Measurements from ENCODE around the gene POTEM. TPM values are rescaled to one million over a fixed set of nuclear protein-coding genes. Genes with fewer than 3 reads are reported as not detected.
"Not testable (repeated sequence)": the region's sequence is repeated elsewhere in the genome, so short reads cannot be mapped to it uniquely, and the experiment has no call there.

POTEM gene
- total RNA-seq (2014; rRNA removed; shearing (Covaris generic)) = not detected in 2 replicates
- polyA plus RNA-seq (2016; fragmentation: Nextera tagmentation; extraction: Ambion mirVana) = not detected in 2 replicates

DNA sequence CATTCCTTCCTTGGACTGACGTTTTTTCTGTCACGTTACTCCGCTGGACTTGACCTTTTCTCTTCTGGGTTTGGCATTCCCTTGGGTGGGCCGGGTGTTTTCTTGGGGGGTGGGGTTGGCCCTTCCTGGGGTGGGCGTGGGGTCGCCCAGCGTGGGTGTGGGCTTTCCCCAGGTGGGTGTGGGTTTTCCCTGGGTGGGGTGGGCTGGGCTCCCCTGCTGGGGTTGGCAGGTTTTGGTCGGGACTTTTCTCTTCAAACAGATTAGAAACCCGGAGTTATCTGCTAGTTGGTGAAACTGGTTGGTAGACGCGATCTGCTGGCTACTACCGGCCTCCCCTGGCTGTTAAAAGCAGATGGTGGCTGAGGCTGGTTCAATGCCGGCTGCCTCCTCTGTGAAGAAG, at the start of gene POTEM:
TSS of gene POTEM (plus strand) at position 301 of the 400 bp plus-strand sequence. CDS start at position 353, 52 bp downstream.
- no CpG with 5 or more reads among the region's 13 CpGs for WGBS, 2 experiments (ENCODE audit: low coverage in 1 of 2, low lambda C conversion rate in 2 of 2, missing lambda C conversion rate in 2 of 2)

DNA sequence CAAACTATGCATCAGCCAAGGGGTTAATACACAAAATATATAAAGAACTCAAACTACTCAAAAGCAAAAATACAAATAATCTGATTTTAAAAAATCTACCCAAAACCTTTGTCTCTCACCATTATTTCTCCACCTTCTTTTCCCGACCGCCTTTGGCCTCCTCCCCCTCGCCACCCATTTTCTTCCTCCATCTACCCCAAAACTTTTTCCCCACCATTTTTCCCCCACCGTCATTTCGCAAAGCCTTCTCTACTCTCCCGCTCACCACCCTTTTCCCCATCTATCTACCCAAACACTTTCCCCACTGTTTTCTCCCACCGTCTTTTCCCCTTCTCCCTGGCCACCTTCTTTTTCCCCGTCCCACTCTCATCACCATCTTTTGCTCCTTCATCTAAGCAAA, 48.9 kb upstream of the POTEM start:
- not testable (repeated sequence) for H3K27ac ChIP-seq; H3K4me1 ChIP-seq (ENCODE audit: insufficient read depth)

More for the DNA sequence above, at the start of gene POTEM:
- H3K4me3 ChIP-seq; H3K27me3 ChIP-seq (replicated peaks; ENCODE audit: insufficient read depth); in situ Hi-C loops (cut with MboI); H3K9ac ChIP-seq; H4K20me1 ChIP-seq (ENCODE audit: insufficient read depth); H3K27ac ChIP-seq; H2AFZ ChIP-seq; H3K9me2 ChIP-seq (ENCODE audit: insufficient read depth); H3K36me3 ChIP-seq (ENCODE audit: low read depth); H3K4me1 ChIP-seq (ENCODE audit: insufficient read depth); DNase-seq; H3K4me2 ChIP-seq (ENCODE audit: unreplicated experiment); H3F3A ChIP-seq (ENCODE audit: insufficient read depth); H3K79me2 ChIP-seq (ENCODE audit: insufficient read depth); H3K9me3 ChIP-seq (ENCODE audit: low read depth): not testable (repeated sequence)

DNA sequence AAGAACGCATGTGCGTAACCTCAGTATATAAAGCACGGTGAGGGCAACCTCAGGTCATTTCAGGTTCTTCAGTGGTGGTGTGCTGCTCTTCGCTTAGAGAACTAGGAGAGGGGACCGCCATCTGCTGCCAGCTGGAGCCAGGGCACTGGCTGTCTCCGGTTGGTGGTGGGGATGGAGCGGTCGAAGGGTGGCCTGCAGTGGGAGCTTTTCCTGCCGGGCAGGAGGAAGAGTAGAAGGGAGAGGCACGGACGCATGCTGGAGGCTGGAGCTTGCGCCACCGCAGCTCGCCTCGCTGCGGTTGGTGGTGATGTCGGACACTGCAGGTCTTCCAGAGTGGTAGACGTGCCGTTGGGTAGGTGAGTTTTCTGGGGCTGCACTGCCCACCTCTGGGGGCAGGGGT, 47.2 kb upstream of the POTEM start:
- H4K20me1 ChIP-seq (ENCODE audit: insufficient read depth); H3K27me3 ChIP-seq (replicated peaks; ENCODE audit: insufficient read depth); H3K4me2 ChIP-seq (ENCODE audit: unreplicated experiment); H3K9me3 ChIP-seq (ENCODE audit: low read depth); H3K79me2 ChIP-seq (ENCODE audit: insufficient read depth); H3K9me2 ChIP-seq (ENCODE audit: insufficient read depth); DNase-seq; H3K27ac ChIP-seq; in situ Hi-C loops (cut with MboI); H2AFZ ChIP-seq; H3K4me1 ChIP-seq (ENCODE audit: insufficient read depth); H3K36me3 ChIP-seq (ENCODE audit: low read depth); H3K4me3 ChIP-seq; H3F3A ChIP-seq (ENCODE audit: insufficient read depth); H3K9ac ChIP-seq: not testable (repeated sequence)
- WGBS, 2 experiments (ENCODE audit: low coverage in 1 of 2, low lambda C conversion rate in 2 of 2, missing lambda C conversion rate in 2 of 2) = 59 to 66% methylated on average over 6 of the region's 19 CpGs

More for the DNA sequence above, 48.9 kb upstream of the POTEM start:
- H3K9ac ChIP-seq; H3K9me2 ChIP-seq (ENCODE audit: insufficient read depth); H3F3A ChIP-seq (ENCODE audit: insufficient read depth); H3K9me3 ChIP-seq (ENCODE audit: low read depth); H3K36me3 ChIP-seq (ENCODE audit: low read depth); H3K4me3 ChIP-seq; DNase-seq; H3K27me3 ChIP-seq (replicated peaks; ENCODE audit: insufficient read depth); H4K20me1 ChIP-seq (ENCODE audit: insufficient read depth); H2AFZ ChIP-seq; in situ Hi-C loops (cut with MboI); H3K79me2 ChIP-seq (ENCODE audit: insufficient read depth); H3K4me2 ChIP-seq (ENCODE audit: unreplicated experiment): not testable (repeated sequence)
- WGBS, 2 experiments (ENCODE audit: low coverage in 1 of 2, low lambda C conversion rate in 2 of 2, missing lambda C conversion rate in 2 of 2) = 49 to 60% methylated on average over 5 to 6 of the region's 8 CpGs

DNA sequence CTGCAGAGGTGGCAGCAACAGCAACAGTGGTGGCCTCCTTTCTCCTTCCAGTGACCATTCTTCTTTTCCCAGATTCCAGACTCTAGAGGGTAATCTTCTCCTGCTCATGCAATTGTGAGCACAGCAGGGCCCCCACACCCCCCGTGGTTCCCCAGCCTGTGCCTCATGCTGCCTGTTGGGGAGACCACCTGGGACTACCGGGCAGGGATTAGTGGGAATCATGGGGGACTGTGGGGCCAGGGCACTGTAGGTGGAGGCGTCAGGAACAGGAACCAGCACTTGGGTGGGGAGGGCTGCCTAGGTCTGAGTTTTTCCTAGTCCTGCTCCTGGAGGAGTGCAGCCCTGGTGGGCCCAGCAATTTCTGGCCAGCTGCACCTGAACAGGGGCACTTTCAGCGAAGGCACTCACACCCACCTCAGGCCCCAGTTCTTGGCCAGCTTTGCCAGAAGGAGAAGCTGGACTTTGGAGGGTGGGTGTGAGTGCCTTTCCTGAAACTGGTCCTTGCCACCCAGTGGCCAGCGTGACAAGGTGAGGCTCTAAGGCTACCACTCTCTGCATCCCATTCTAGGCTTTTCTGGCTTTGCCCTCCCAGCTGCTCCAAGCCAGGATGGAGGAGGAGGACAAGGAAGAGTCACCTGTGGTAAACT, 46.1 kb upstream of the POTEM start:
- H3K4me1 ChIP-seq (ENCODE audit: insufficient read depth); H3K27me3 ChIP-seq (replicated peaks; ENCODE audit: insufficient read depth); H3K36me3 ChIP-seq (ENCODE audit: low read depth); H3K9ac ChIP-seq; H3K9me3 ChIP-seq (ENCODE audit: low read depth); H3K79me2 ChIP-seq (ENCODE audit: insufficient read depth); in situ Hi-C loops (cut with MboI); H3K4me3 ChIP-seq; H3K9me2 ChIP-seq (ENCODE audit: insufficient read depth); H3K4me2 ChIP-seq (ENCODE audit: unreplicated experiment); H3F3A ChIP-seq (ENCODE audit: insufficient read depth); DNase-seq; H2AFZ ChIP-seq; H4K20me1 ChIP-seq (ENCODE audit: insufficient read depth); H3K27ac ChIP-seq: not testable (repeated sequence)
- WGBS, 2 experiments (ENCODE audit: low coverage in 1 of 2, low lambda C conversion rate in 2 of 2, missing lambda C conversion rate in 2 of 2) = 17 to 21% methylated on average over 2 of the region's 5 CpGs

DNA sequence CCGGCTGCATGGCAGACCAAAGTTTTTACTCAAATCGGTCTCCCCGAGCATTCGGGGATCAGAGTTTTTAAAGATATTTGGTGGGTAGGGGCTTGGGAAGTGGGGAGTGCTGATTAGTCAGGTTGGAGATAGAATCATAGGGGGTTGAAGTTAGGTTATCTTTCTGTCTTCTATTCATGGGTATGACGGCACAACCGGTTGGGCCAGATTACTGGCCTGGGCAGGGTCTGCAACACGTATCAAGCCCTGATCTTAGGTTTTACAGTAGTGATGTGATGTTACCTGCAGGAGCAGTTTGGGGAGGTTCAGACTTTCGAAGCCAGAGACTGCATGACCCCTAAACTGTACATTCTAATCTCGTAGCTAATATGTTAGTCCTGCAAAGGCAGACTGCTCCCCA, 30.4 kb upstream of the POTEM start:
- H2AFZ ChIP-seq; H3K27ac ChIP-seq; H3K4me2 ChIP-seq (ENCODE audit: unreplicated experiment); H3K36me3 ChIP-seq (ENCODE audit: low read depth); DNase-seq; H4K20me1 ChIP-seq (ENCODE audit: insufficient read depth); H3K27me3 ChIP-seq (replicated peaks; ENCODE audit: insufficient read depth); in situ Hi-C loops (cut with MboI); H3K9me2 ChIP-seq (ENCODE audit: insufficient read depth); H3F3A ChIP-seq (ENCODE audit: insufficient read depth); H3K4me3 ChIP-seq; H3K9ac ChIP-seq; H3K4me1 ChIP-seq (ENCODE audit: insufficient read depth); H3K79me2 ChIP-seq (ENCODE audit: insufficient read depth); H3K9me3 ChIP-seq (ENCODE audit: low read depth): not testable (repeated sequence)
- WGBS, 2 experiments (ENCODE audit: low coverage in 1 of 2, low lambda C conversion rate in 2 of 2, missing lambda C conversion rate in 2 of 2) = 62 to 80% methylated on average over 1 to 2 of the region's 9 CpGs

DNA sequence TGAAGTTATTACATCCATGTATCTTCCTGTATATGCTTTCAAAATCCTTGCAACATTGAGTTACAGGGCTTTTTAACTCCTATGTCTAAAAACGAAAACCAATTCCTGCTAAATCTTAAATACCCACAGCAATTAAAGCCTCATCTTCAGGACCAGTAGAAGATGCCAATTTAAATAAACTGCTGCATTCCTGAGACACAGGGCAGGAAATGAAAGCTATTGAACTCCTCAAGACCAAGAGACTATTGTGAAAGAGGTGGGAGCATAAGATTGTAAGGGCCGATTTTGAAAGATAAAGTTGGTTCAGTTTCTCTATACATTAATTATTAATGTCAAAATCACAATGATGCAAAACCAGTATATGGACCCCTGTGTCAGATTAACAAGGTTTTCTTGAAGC, 28.5 kb upstream of the POTEM start:
- H3K4me2 ChIP-seq (ENCODE audit: unreplicated experiment); H3K9me2 ChIP-seq (ENCODE audit: insufficient read depth); H4K20me1 ChIP-seq (ENCODE audit: insufficient read depth); H3K4me3 ChIP-seq; H2AFZ ChIP-seq; H3K79me2 ChIP-seq (ENCODE audit: insufficient read depth); H3K27me3 ChIP-seq (replicated peaks; ENCODE audit: insufficient read depth); H3K4me1 ChIP-seq (ENCODE audit: insufficient read depth); H3K36me3 ChIP-seq (ENCODE audit: low read depth); H3K9ac ChIP-seq; H3F3A ChIP-seq (ENCODE audit: insufficient read depth); in situ Hi-C loops (cut with MboI); DNase-seq; H3K9me3 ChIP-seq (ENCODE audit: low read depth); H3K27ac ChIP-seq: not testable (repeated sequence)
- WGBS, 2 experiments (ENCODE audit: low coverage in 1 of 2, low lambda C conversion rate in 2 of 2, missing lambda C conversion rate in 2 of 2) = no CpG with 5 or more reads among the region's 2 CpGs

DNA sequence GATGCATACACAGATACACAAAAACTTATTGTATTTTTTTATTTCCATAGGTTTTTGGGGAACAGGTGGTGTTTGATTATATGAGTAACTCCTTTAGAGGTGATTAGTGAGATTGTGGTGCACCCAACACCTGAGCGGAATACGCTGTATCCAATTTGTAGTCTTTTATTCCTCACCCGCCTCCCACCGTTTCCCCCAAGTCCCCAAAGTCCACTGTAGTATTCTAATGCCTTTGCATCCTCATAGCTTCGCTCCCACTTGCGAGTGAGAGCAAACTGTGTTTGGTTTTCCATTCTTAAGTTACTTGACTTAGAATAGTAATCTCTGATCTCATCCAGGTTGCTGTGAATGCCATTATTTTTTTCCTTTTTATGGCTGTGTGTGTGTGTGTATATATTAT, 17.3 kb upstream of the POTEM start:
- DNase-seq = not testable (repeated sequence)

DNA sequence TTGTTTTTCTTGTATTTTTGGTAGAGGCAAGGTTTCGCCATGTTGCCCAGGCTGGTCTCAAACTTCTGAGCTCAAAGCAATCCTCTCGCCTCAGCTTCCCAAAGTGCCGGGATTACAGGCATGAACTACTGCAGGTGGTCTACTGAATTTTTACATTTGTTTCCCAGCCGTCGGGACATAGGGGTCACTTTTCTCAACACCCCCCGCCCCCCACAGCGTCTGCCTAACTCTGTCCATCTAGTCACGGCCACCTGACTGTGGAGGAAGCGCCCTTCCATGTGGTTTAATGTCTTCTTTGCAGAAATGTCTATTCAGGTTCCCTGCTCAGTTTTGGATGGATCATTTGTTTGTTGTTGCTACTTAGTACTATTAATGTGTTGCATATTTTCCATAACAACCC, 14.1 kb upstream of the POTEM start:
- H3K9me2 ChIP-seq (ENCODE audit: insufficient read depth); in situ Hi-C loops (cut with MboI); H3K4me1 ChIP-seq (ENCODE audit: insufficient read depth); H2AFZ ChIP-seq; H3K9ac ChIP-seq; H4K20me1 ChIP-seq (ENCODE audit: insufficient read depth); H3K36me3 ChIP-seq (ENCODE audit: low read depth); H3F3A ChIP-seq (ENCODE audit: insufficient read depth); H3K4me2 ChIP-seq (ENCODE audit: unreplicated experiment); DNase-seq; H3K79me2 ChIP-seq (ENCODE audit: insufficient read depth); H3K9me3 ChIP-seq (ENCODE audit: low read depth); H3K27ac ChIP-seq; H3K27me3 ChIP-seq (replicated peaks; ENCODE audit: insufficient read depth); H3K4me3 ChIP-seq: not testable (repeated sequence)
- WGBS, 2 experiments (ENCODE audit: low coverage in 1 of 2, low lambda C conversion rate in 2 of 2, missing lambda C conversion rate in 2 of 2) = 23 to 31% methylated on average over 9 of the region's 9 CpGs

More for the DNA sequence above, 17.3 kb upstream of the POTEM start:
- H3K27ac ChIP-seq; H3K4me3 ChIP-seq; H3K36me3 ChIP-seq (ENCODE audit: low read depth); H3K9me2 ChIP-seq (ENCODE audit: insufficient read depth); H3K9me3 ChIP-seq (ENCODE audit: low read depth); H3K4me1 ChIP-seq (ENCODE audit: insufficient read depth); H3K27me3 ChIP-seq (replicated peaks; ENCODE audit: insufficient read depth); H4K20me1 ChIP-seq (ENCODE audit: insufficient read depth); H3F3A ChIP-seq (ENCODE audit: insufficient read depth); H3K4me2 ChIP-seq (ENCODE audit: unreplicated experiment); in situ Hi-C loops (cut with MboI); H3K79me2 ChIP-seq (ENCODE audit: insufficient read depth); H3K9ac ChIP-seq; H2AFZ ChIP-seq: not testable (repeated sequence)
- WGBS, 2 experiments (ENCODE audit: low coverage in 1 of 2, low lambda C conversion rate in 2 of 2, missing lambda C conversion rate in 2 of 2) = 6 to 46% methylated on average over 2 to 4 of the region's 6 CpGs

Data from GM23248 (cell line).